Measurements from ENCODE around the gene PPP4R4.
"Not testable (repeated sequence)": the region's sequence is repeated elsewhere in the genome, so short reads cannot be mapped to it uniquely, and the experiment has no call there.

PPP4R4 gene

DNA sequence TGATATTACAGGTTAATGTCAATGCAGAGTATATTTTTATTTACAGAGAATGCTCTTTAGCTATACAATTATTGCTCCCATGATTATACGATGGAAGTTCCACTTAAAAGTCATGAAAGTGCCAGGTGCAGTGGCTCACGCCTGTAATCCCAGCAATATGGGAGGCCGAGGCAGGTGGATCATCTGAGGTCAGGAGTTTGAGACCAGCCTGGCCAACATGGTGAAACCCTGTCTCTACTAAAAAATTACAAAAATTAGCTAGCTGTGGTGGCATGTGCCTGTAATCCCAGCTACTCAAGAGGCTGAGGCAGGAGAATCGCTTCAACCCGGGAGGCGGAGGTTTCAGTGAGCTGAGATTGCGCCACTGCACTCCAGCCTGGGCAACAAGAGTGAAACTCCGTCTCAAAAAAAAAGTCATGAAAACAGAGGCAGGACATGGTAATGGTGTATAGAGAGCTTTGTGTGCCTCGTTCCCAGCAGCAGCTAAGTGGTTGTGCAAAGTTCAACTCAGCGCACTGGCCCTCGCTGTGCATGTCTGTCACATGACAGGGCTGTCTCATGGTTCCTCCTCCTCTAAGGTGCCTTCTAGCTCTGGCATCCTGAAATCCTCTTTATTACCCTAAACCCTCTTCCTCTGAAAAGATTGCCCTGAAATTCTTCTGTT, 102.9 kb downstream of the PPP4R4 start:
- not testable (repeated sequence) for DNase-seq (ENCODE audit: low spot score)

DNA sequence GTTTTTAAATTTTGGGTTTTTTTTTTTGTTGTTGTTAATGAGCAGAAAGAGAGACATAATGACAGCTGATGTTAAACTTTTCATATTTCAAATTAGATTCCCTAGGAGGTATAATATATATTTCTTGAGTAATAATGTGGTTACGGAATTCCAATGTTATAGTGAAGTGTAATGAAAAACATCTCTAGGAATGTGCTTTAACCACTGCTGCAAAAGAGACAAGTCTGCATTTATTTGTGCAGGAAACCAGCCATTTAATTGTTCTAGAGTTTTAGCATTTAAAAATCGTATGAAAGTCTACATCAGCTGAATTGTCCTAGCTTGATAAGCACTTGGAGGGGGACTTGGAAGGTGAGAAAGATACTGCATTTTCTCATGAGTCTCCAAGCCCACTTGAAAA, 104.6 kb downstream of the PPP4R4 start:
- DNase-seq (ENCODE audit: low spot score) = no peak

GRCh38 chr14:94282991-94283723, 109.0 kb downstream of the PPP4R4 start:
- DNase-seq (ENCODE audit: low spot score) = no peak

GRCh38 chr14:94284221-94284620, 110.1 kb downstream of the PPP4R4 start:
- no peak for DNase-seq (ENCODE audit: low spot score)

- DNase-seq (ENCODE audit: low spot score) = no peak
Measured at GRCh38 chr14:94285158-94285557, 111.0 kb downstream of the PPP4R4 start.

- no peak for DNase-seq (ENCODE audit: low spot score)
Measured at GRCh38 chr14:94288610-94289465, 114.7 kb downstream of the PPP4R4 start.

GRCh38 chr14:94290197-94290596, 116.1 kb downstream of the PPP4R4 start:
- no peak for DNase-seq (ENCODE audit: low spot score)

DNA sequence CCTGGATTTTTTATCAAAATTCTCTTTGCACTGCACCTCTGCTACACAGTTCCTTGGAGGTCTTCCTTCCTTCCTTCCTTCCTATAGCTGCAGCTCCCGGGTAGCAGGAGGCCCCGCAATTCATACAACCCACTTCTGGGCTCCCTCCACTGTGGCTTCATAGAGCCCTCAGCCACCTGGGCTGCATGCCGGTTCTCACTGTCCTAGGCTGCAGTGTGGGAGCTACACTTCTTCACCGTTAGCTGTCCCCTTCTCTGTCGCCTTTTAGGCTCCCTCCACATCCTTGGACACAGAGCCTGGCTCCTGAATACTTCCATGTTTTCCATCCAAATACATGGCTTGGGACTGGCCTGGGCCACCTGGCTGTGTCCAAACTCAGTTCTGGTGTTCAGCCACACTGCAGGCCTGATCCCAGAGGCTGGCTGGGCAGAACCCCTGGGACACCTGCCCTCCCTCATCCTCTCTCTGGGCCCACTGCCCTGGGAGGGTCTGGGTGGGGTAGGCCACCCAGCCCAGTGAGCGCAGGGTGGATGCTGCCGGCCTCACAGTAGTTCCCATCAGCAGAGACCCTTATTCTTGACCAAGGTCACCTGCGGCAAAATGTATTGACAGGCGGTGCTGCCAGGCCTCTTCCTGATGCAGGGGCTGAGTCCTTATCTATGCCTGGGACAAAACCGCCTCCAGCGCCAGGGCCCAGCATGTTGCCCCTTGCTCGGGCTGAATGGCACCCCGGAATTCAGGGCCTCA, 117.2 kb downstream of the PPP4R4 start:
- no peak for DNase-seq (ENCODE audit: low spot score)

DNA sequence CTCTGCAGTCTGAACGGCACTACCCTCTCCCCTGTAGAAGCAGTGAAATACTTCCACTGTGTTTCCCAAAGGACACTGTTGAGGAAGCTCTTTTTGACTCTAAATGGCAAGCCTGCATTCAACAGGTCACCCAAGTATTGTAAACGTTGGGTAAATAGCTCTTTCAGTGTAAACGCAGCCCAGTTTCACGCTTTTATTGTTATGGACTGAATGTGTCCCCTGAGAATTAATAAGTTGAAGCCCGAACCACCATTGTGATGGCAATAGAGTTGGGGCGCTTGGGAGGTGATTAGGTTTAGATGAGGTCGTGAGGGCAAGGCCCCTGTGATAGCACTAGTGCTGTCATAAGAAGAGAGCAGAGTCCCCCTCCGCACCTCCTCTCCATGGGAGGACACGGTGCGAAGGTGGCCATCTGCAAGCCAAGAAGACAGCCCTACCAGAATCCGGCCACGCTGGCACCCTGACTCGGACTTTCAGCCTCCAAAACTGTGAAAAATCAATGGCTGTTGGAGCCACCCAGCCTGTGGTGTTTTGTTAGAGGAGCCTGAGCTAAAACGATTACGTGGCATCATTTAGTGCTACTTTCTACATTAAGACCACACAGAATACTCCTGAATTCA, 117.9 kb downstream of the PPP4R4 start:
- DNase-seq (ENCODE audit: low spot score) = no peak

GRCh38 chr14:94292526-94292871, 118.4 kb downstream of the PPP4R4 start:
- DNase-seq (ENCODE audit: low spot score) = no peak

DNA sequence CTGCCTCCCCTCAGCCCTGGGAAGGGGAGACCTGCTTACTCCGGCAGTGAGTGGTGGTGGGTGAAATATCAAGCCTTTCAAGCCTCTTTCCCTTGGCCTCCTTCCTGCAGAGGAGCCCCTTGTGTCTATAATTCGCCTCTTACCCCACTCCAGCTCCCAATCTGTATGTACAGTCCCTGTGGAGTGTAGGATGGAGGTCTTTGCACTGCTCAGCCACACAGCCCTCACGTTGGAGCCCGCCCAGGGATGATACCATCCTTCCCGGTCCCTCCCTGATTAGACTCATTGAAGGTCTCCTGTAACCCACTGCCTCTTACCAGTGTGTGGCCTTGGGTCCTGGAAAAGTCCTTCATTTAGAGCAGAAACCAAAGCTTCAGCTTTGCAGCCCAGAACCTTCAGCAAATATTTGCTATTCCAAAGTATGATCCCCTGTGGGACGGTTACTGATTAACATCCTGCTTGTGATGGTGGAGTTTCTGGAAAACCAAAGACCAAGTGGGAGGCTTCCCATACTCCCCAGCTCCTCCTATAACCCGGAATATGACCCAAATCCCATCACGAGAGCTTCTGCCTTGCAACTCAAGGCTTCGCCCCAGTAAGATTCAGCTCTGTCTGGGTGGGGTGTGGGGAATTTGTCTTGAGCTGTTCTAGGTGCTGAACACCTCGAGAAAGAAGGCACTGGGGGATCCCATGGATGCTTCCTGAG, 118.9 kb downstream of the PPP4R4 start, which contains the start of gene SERPINA10:
Gene SERPINA10, minus strand, starts transcription at position 397 of the 706 bp plus-strand sequence. CDS start 2,675 bp downstream, outside the sequence.
- no peak for DNase-seq (ENCODE audit: low spot score)

- DNase-seq (ENCODE audit: low spot score) = no peak
Measured at GRCh38 chr14:94293578-94293924, 119.4 kb downstream of the PPP4R4 start.

GRCh38 chr14:94295360-94296180, 121.4 kb downstream of the PPP4R4 start:
- no peak for DNase-seq (ENCODE audit: low spot score)

GRCh38 chr14:94296181-94296545, 122.0 kb downstream of the PPP4R4 start:
- DNase-seq (ENCODE audit: low spot score) = not testable (repeated sequence)

- DNase-seq (ENCODE audit: low spot score) = no peak
Measured at GRCh38 chr14:94298130-94298529, 124.0 kb downstream of the PPP4R4 start.

DNA sequence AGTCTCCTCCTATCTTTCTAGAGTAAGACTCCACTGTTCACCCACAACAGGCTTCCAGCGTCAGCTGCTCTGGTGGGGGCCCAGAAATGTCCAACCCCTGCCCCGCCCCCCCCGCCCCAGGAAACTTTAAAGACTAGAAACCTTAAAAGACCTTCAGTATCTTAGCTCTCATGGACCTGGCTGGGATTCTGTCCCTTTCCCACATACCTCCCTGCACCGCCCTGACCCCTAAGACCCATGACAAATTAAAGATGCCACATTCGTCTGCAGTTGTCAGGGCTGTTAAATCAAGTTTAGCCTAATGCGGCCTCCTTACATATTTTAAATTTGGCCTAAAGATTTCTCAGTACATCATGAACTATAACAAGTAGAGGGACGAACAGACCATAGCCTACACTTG, 129.0 kb downstream of the PPP4R4 start:
- no peak for DNase-seq (ENCODE audit: low spot score)

DNA sequence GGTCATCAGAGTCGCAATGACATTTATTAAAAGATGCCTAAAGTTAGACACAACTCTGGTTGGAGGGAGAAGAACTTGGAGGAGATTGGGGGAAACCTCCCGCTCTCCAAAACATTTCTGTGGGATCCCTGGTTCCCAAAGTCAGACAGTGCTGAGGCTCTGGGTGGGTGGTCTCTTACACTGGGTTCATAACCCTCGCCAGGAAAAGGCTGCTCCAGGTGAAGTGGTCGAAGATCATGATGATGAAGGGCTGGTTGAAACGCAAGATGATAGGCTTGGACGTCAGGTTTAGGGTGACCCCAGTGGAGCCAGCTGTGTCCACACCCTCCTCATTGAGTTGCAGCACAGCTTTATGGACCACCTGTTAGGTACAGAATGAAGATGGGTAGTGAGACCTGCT, 130.1 kb downstream of the PPP4R4 start:
- DNase-seq (ENCODE audit: low spot score) = no peak

- no peak for DNase-seq (ENCODE audit: low spot score)
Measured at GRCh38 chr14:94305620-94306019, 131.5 kb downstream of the PPP4R4 start.

DNA sequence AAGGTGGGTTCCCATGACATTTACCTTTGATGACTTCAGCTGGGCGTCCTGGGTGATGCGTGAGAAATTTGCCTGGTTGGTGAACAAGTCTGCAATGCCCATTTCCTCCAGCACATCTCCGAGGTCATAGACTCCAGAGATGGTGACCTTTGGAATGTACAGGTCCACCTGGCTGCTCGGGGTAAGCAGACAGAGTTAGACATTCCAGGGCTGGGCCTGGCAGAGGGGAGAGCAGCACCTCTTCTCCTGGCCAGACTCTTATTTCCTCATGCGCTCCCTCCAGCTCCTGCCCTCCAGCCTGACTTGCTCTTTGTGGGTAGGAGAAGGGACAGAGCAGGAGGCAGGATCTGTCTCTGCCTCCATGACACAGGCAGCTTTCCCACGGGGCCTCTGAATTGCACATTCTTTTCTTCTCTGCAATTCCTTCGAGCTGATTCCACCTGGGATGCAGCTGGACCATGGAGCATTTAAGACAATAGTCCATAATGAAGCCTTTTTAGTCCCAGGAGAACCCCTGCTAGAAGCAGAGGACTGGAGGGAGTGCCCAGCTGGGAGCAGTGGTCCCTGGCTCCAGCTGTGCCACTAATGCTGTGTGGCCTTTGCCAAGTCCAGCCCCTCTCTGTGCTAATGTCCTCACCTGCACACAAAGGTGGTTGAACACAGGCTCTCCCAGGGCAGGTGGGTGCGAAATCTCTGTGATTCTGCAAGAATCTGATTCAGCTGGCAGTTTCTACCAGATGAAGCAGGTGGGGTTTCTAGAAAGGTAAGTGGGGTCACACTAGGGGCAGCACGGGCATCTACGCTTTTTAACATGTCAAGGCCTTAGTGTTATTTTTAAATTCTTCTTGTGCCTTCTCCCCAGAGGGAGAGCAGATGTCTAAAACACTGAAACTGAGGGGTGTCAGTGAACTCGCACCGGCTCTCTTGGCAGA, 132.2 kb downstream of the PPP4R4 start:
- DNase-seq (ENCODE audit: low spot score) = no peak
